Gastrocnemius medialis (tissue), 4 donors: Measurements from ENCODE around the gene FSTL1.

ENCODE experiments used
- POLR2A ChIP-seq, 2 donors: fragments of 450-650 bp; IDR thresholded peaks; one replicate each; pipeline ENCODE4 v1.6.1; 2017; ENCODE audit warnings: antibody characterized with exemption in 2 of 2, mild to moderate bottlenecking in 2 of 2, moderate library complexity in 2 of 2
- TF ChIP-seq, protein P1 (sequence below), 5 experiments: fragments of 450-650 bp in 3 of 5; fragments of 200-600 bp in 2 of 5; sonication (generic) in 2 of 5; IDR thresholded peaks in 4 of 5; conservative IDR thresholded peaks in 1 of 5; 1 replicate in 4 of 5; 2 replicates in 1 of 5; pipeline ENCODE4 v1.5.1; 2016 to 2019; ENCODE audit warnings: antibody characterized with exemption in 5 of 5, mild to moderate bottlenecking in 3 of 5, moderate library complexity in 3 of 5

DNA sequence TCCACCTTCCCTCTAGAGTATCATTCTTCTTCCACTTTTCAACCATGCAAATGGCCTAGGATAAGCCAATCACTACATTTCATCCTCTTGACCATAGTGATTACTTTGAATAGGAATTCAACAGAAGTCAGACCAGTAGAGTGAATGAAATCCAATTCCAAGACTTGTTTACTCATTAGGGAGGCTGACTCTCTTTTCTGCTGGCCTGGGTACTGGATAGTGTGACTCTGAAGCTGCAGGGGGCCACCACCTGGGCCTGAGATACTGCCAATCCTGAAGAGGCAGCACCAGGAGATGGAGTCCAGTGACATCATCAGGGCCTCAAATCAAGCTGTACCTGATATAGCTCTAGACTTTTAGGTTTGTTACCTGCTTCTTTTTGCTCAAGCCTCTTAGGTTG lies 7.0 kb upstream of the FSTL1 start:
- TF ChIP-seq, protein P1, sequence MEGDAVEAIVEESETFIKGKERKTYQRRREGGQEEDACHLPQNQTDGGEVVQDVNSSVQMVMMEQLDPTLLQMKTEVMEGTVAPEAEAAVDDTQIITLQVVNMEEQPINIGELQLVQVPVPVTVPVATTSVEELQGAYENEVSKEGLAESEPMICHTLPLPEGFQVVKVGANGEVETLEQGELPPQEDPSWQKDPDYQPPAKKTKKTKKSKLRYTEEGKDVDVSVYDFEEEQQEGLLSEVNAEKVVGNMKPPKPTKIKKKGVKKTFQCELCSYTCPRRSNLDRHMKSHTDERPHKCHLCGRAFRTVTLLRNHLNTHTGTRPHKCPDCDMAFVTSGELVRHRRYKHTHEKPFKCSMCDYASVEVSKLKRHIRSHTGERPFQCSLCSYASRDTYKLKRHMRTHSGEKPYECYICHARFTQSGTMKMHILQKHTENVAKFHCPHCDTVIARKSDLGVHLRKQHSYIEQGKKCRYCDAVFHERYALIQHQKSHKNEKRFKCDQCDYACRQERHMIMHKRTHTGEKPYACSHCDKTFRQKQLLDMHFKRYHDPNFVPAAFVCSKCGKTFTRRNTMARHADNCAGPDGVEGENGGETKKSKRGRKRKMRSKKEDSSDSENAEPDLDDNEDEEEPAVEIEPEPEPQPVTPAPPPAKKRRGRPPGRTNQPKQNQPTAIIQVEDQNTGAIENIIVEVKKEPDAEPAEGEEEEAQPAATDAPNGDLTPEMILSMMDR (IDR thresholded peaks at IDR 0.05 in 4 of 5, conservative IDR thresholded peaks at IDR 0.05 in 1 of 5): no peak
- TF ChIP-seq POLR2A (IDR thresholded peaks at IDR 0.05): no peak
